Immature natural killer cell (primary cell): Measurements from ENCODE around the gene SCGN. TPM values are rescaled to one million over a fixed set of nuclear protein-coding genes. Genes with fewer than 3 reads are reported as not detected.

ENCODE experiments used
- DNase-seq, 3 donors: peaks; one replicate each; pipeline ENCODE4 v3.0.0; 2022; ENCODE audit warnings: mixed read lengths in 1 of 3
- H3K27ac Mint-ChIP-seq, 6 donors: one replicate each; pipeline ENCODE4 v1.8.0; 2020; ENCODE audit warnings: mixed read lengths in 6 of 6, mild to moderate bottlenecking in 5 of 6, inconsistent platforms in 4 of 6, moderate library complexity in 3 of 6
- H3K27me3 Mint-ChIP-seq, 3 donors: one replicate each; pipeline ENCODE4 v1.8.0; 2020 to 2021; ENCODE audit warnings: low read depth in 3 of 3, mild to moderate bottlenecking in 3 of 3, mixed read lengths in 3 of 3, moderate library complexity in 3 of 3, inconsistent platforms in 1 of 3
- H3K36me3 Mint-ChIP-seq, 3 donors: one replicate each; pipeline ENCODE4 v1.8.0; 2020; ENCODE audit warnings: mixed read lengths in 3 of 3, inconsistent platforms in 2 of 3, mild to moderate bottlenecking in 2 of 3
- H3K4me1 Mint-ChIP-seq, 2 donors: one replicate each; pipeline ENCODE4 v1.8.0; 2020; ENCODE audit warnings: inconsistent platforms in 2 of 2, mild to moderate bottlenecking in 2 of 2, mixed read lengths in 2 of 2, moderate library complexity in 1 of 2
- H3K4me3 Mint-ChIP-seq, 5 donors: one replicate each; pipeline ENCODE4 v1.8.0; 2020; ENCODE audit warnings: mild to moderate bottlenecking in 5 of 5, mixed read lengths in 5 of 5, inconsistent platforms in 3 of 5, moderate library complexity in 3 of 5
- H3K9me3 Mint-ChIP-seq, 6 donors: one replicate each; pipeline ENCODE4 v1.8.0; 2020; ENCODE audit warnings: mild to moderate bottlenecking in 6 of 6, mixed read lengths in 6 of 6, inconsistent platforms in 4 of 6, moderate library complexity in 3 of 6
- polyA plus RNA-seq, 3 donors: library from polyadenylated mRNA; unstranded; fragments of 300-500 nt; fragmentation: Illumina TruSeq; gene quantifications; one replicate each; pipeline ENCODE4 v1.2.3, GENCODE V29; 2021

The SCGN gene
- polyA plus RNA-seq, 3 donors from 2014 or later = not detected

GRCh38 chr6:25649611-25650010 is 2.4 kb upstream of the SCGN start:
- Mint-ChIP-seq H3K27ac (no peak overlapping the region), H3K9me3 (peaks cover 0 to 9% (median 0%) of the 10 kb centered on the region in 6 donors), H3K4me3 (no peak overlapping the region), H3K4me1 (no peaks in the 10 kb centered on the region), H3K27me3 (peaks cover 11 to 29% (median 15%) of the 10 kb centered on the region in 3 donors), H3K36me3 (no peaks in the 10 kb centered on the region)
- no peak for DNase-seq

- no peaks in the 10 kb centered on the region for H3K4me1 Mint-ChIP-seq
- DNase-seq = no peak
- peaks cover 6 to 24% (median 12%) of the 10 kb centered on the region in 3 donors for H3K27me3 Mint-ChIP-seq
- peaks cover 0 to 9% (median 0%) of the 10 kb centered on the region in 6 donors for H3K9me3 Mint-ChIP-seq
- H3K4me3 Mint-ChIP-seq = no peak overlapping the region
- H3K36me3 Mint-ChIP-seq = no peaks in the 10 kb centered on the region
- no peak overlapping the region for H3K27ac Mint-ChIP-seq
Observed at GRCh38 chr6:25655723-25656122, 3.7 kb downstream of the SCGN start.

GRCh38 chr6:25659633-25660368 is 7.8 kb downstream of the SCGN start:
- Mint-ChIP-seq H3K4me3 (no peak overlapping the region), H3K36me3 (no peaks in the 10 kb centered on the region), H3K4me1 (no peaks in the 10 kb centered on the region), H3K9me3 (peaks cover 0 to under 1% (median 0%) of the 10 kb centered on the region in 6 donors), H3K27me3 (peaks cover 2 to 9% (median 4%) of the 10 kb centered on the region in 3 donors), H3K27ac (no peak overlapping the region)
- DNase-seq = no peak

GRCh38 chr6:25660512-25660911 is 8.5 kb downstream of the SCGN start:
- H3K27me3 Mint-ChIP-seq = peaks cover 2 to 9% (median 6%) of the 10 kb centered on the region in 3 donors
- no peak for DNase-seq
- no peak overlapping the region for H3K27ac Mint-ChIP-seq
- no peaks in the 10 kb centered on the region for H3K4me1 Mint-ChIP-seq
- peaks cover 0 to 4% (median 0%) of the 10 kb centered on the region in 6 donors for H3K9me3 Mint-ChIP-seq
- H3K36me3 Mint-ChIP-seq = no peaks in the 10 kb centered on the region
- no peak overlapping the region for H3K4me3 Mint-ChIP-seq

GRCh38 chr6:25661129-25661779 is 9.2 kb downstream of the SCGN start:
- Mint-ChIP-seq H3K4me3 (no peak overlapping the region), H3K4me1 (no peaks in the 10 kb centered on the region), H3K36me3 (no peaks in the 10 kb centered on the region), H3K9me3 (peaks cover 0 to 4% (median 0%) of the 10 kb centered on the region in 6 donors), H3K27me3 (peaks cover 2 to 9% (median 6%) of the 10 kb centered on the region in 3 donors), H3K27ac (no peak overlapping the region)
- no peak for DNase-seq

- Mint-ChIP-seq H3K27ac (no peak overlapping the region), H3K9me3 (peaks cover 0 to 4% (median 0%) of the 10 kb centered on the region in 6 donors), H3K4me3 (no peak overlapping the region), H3K4me1 (no peaks in the 10 kb centered on the region), H3K36me3 (no peaks in the 10 kb centered on the region), H3K27me3 (peaks cover 0 to 14% (median 6%) of the 10 kb centered on the region in 3 donors)
- DNase-seq = no peak
Observed at GRCh38 chr6:25665455-25665854, 13.4 kb downstream of the SCGN start.

- Mint-ChIP-seq H3K27ac (no peak overlapping the region), H3K27me3 (peaks cover 5 to 13% (median 5%) of the 10 kb centered on the region in 3 donors), H3K4me1 (no peaks in the 10 kb centered on the region), H3K9me3 (peaks cover 0 to 4% (median 0%) of the 10 kb centered on the region in 6 donors), H3K4me3 (no peak overlapping the region), H3K36me3 (no peaks in the 10 kb centered on the region)
- DNase-seq = no peak
Observed at GRCh38 chr6:25669413-25669812, 17.4 kb downstream of the SCGN start.

GRCh38 chr6:25670208-25670607 is 18.2 kb downstream of the SCGN start:
- Mint-ChIP-seq H3K27ac (no peak overlapping the region), H3K9me3 (no peaks in the 10 kb centered on the region), H3K4me1 (no peaks in the 10 kb centered on the region), H3K36me3 (no peaks in the 10 kb centered on the region), H3K27me3 (peaks cover 5 to 9% (median 5%) of the 10 kb centered on the region in 3 donors), H3K4me3 (no peak overlapping the region)
- DNase-seq = no peak

- peaks cover 5 to 8% (median 7%) of the 10 kb centered on the region in 3 donors for H3K27me3 Mint-ChIP-seq
- no peak overlapping the region for H3K27ac Mint-ChIP-seq
- H3K4me3 Mint-ChIP-seq = no peak overlapping the region
- no peaks in the 10 kb centered on the region for H3K9me3 Mint-ChIP-seq
- no peaks in the 10 kb centered on the region for H3K4me1 Mint-ChIP-seq
- no peak for DNase-seq
- H3K36me3 Mint-ChIP-seq = no peaks in the 10 kb centered on the region
Observed at GRCh38 chr6:25670793-25671513, 18.9 kb downstream of the SCGN start.

- Mint-ChIP-seq H3K4me1 (no peaks in the 10 kb centered on the region), H3K27ac (no peak overlapping the region), H3K9me3 (no peaks in the 10 kb centered on the region), H3K27me3 (peaks cover 5 to 8% (median 7%) of the 10 kb centered on the region in 3 donors), H3K4me3 (no peak overlapping the region), H3K36me3 (no peaks in the 10 kb centered on the region)
- DNase-seq = no peak
Observed at GRCh38 chr6:25671652-25672051, 19.6 kb downstream of the SCGN start.

GRCh38 chr6:25675167-25675566 is 23.2 kb downstream of the SCGN start:
- no peak overlapping the region for H3K4me3 Mint-ChIP-seq
- H3K4me1 Mint-ChIP-seq = no peaks in the 10 kb centered on the region
- H3K36me3 Mint-ChIP-seq = no peaks in the 10 kb centered on the region
- no peak overlapping the region for H3K27ac Mint-ChIP-seq
- H3K9me3 Mint-ChIP-seq = no peaks in the 10 kb centered on the region
- DNase-seq = no peak
- H3K27me3 Mint-ChIP-seq = peaks cover 6 to 7% (median 6%) of the 10 kb centered on the region in 3 donors

GRCh38 chr6:25676775-25677174 is 24.8 kb downstream of the SCGN start:
- no peak overlapping the region for H3K4me3 Mint-ChIP-seq
- H3K27ac Mint-ChIP-seq = no peak overlapping the region
- H3K4me1 Mint-ChIP-seq = no peaks in the 10 kb centered on the region
- DNase-seq = no peak
- no peaks in the 10 kb centered on the region for H3K36me3 Mint-ChIP-seq
- no peaks in the 10 kb centered on the region for H3K9me3 Mint-ChIP-seq
- peaks cover 4 to 6% (median 4%) of the 10 kb centered on the region in 3 donors for H3K27me3 Mint-ChIP-seq

- H3K27me3 Mint-ChIP-seq = peaks cover 0 to 4% (median 3%) of the 10 kb centered on the region in 3 donors
Observed at GRCh38 chr6:25681848-25682247, 29.8 kb downstream of the SCGN start.

GRCh38 chr6:25682324-25682723 is 30.3 kb downstream of the SCGN start:
- Mint-ChIP-seq H3K4me3 (no peak overlapping the region), H3K9me3 (no peaks in the 10 kb centered on the region), H3K4me1 (no peaks in the 10 kb centered on the region), H3K36me3 (no peaks in the 10 kb centered on the region), H3K27ac (no peak overlapping the region), H3K27me3 (peaks cover 0 to 4% (median 3%) of the 10 kb centered on the region in 3 donors)
- no peak for DNase-seq

More at GRCh38 chr6:25681848-25682247, 29.8 kb downstream of the SCGN start:
- no peak for DNase-seq
- Mint-ChIP-seq H3K4me1 (no peaks in the 10 kb centered on the region), H3K27ac (no peak overlapping the region), H3K9me3 (no peaks in the 10 kb centered on the region), H3K4me3 (no peak overlapping the region), H3K36me3 (no peaks in the 10 kb centered on the region)
